ENCODE data around the gene CSNK2A3.

CSNK2A3 gene

DNA sequence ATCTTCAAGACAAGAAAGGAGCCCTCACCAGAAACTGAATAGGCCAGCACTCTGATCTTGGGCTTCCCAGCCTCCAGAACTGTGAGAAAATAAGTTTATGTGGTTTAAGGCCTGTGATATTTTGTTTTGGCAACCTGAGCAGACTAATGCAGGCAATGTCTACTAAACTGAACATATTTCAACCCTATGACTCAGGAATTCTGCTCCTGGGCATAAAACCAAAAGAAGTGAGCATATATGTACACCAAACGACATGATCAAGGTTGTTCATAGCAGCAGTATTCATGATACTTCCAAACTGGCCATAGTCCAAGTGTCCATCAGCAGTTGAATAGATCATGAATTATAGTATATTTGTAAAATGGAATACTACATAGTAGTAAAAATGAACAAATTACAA lies 29.0 kb downstream of the CSNK2A3 start:
- Histone ChIP-seq H3K27ac (ENCODE audit: low read depth, low read length) (no peak overlapping the region), H3K27me3 (ENCODE audit: control insufficient read depth in 5 of 5, insufficient read depth in 4 of 5, low read length in 5 of 5) (no peaks in the 10 kb centered on the region), H3K4me1 (ENCODE audit: control insufficient read depth in 5 of 5, insufficient read depth in 5 of 5, low read length in 5 of 5) (no peaks in the 10 kb centered on the region), H3K9me3 (ENCODE audit: control insufficient read depth in 5 of 5, low read length in 5 of 5) (peaks cover 0 to 10% (median 7%) of the 10 kb centered on the region in 5 donors), H3K36me3 (ENCODE audit: control insufficient read depth in 5 of 5, insufficient read depth in 5 of 5, low read length in 5 of 5) (peaks cover 0 to 10% (median 4%) of the 10 kb centered on the region in 5 donors), H3K4me3 (ENCODE audit: low read depth in 1 of 5, low read length in 5 of 5) (no peak overlapping the region), H3K9ac (ENCODE audit: low read length in 5 of 5) (no peak overlapping the region)

- H3K9me3 ChIP-seq (ENCODE audit: control insufficient read depth in 5 of 5, low read length in 5 of 5) = peaks cover 0 to 10% (median 7%) of the 10 kb centered on the region in 5 donors
- H3K4me1 ChIP-seq (ENCODE audit: control insufficient read depth in 5 of 5, insufficient read depth in 5 of 5, low read length in 5 of 5) = no peaks in the 10 kb centered on the region
- no peak overlapping the region for H3K27ac ChIP-seq (ENCODE audit: low read depth, low read length)
- H3K27me3 ChIP-seq (ENCODE audit: control insufficient read depth in 5 of 5, insufficient read depth in 4 of 5, low read length in 5 of 5) = no peaks in the 10 kb centered on the region
- no peak overlapping the region for H3K9ac ChIP-seq (ENCODE audit: low read length in 5 of 5)
- no peak overlapping the region for H3K4me3 ChIP-seq (ENCODE audit: low read depth in 1 of 5, low read length in 5 of 5)
- H3K36me3 ChIP-seq (ENCODE audit: control insufficient read depth in 5 of 5, insufficient read depth in 5 of 5, low read length in 5 of 5) = peaks cover 0 to 5% (median 3%) of the 10 kb centered on the region in 5 donors
These were observed 30.9 kb downstream of the CSNK2A3 start for GRCh38 chr11:11322101-11322500.

GRCh38 chr11:11320825-11321224 lies 32.2 kb downstream of the CSNK2A3 start:
- Histone ChIP-seq H3K9ac (ENCODE audit: low read length in 5 of 5) (no peak overlapping the region), H3K4me3 (ENCODE audit: low read depth in 1 of 5, low read length in 5 of 5) (no peak overlapping the region), H3K27ac (ENCODE audit: low read depth, low read length) (no peak overlapping the region), H3K27me3 (ENCODE audit: control insufficient read depth in 5 of 5, insufficient read depth in 4 of 5, low read length in 5 of 5) (no peaks in the 10 kb centered on the region), H3K4me1 (ENCODE audit: control insufficient read depth in 5 of 5, insufficient read depth in 5 of 5, low read length in 5 of 5) (no peaks in the 10 kb centered on the region), H3K36me3 (ENCODE audit: control insufficient read depth in 5 of 5, insufficient read depth in 5 of 5, low read length in 5 of 5) (peaks cover 0 to 3% (median 0%) of the 10 kb centered on the region in 5 donors), H3K9me3 (ENCODE audit: control insufficient read depth in 5 of 5, low read length in 5 of 5) (peaks cover 0 to 10% (median 7%) of the 10 kb centered on the region in 5 donors)

- H3K27me3 ChIP-seq (ENCODE audit: control insufficient read depth in 5 of 5, insufficient read depth in 4 of 5, low read length in 5 of 5) = no peaks in the 10 kb centered on the region
- peaks cover 0 to 2% (median 0%) of the 10 kb centered on the region in 5 donors for H3K36me3 ChIP-seq (ENCODE audit: control insufficient read depth in 5 of 5, insufficient read depth in 5 of 5, low read length in 5 of 5)
- peaks cover 0 to 10% (median 7%) of the 10 kb centered on the region in 5 donors for H3K9me3 ChIP-seq (ENCODE audit: control insufficient read depth in 5 of 5, low read length in 5 of 5)
- H3K27ac ChIP-seq (ENCODE audit: low read depth, low read length) = no peak overlapping the region
- H3K9ac ChIP-seq (ENCODE audit: low read length in 5 of 5) = no peak overlapping the region
- H3K4me1 ChIP-seq (ENCODE audit: control insufficient read depth in 5 of 5, insufficient read depth in 5 of 5, low read length in 5 of 5) = peaks cover 0 to 7% (median 3%) of the 10 kb centered on the region in 5 donors
- no peak overlapping the region for H3K4me3 ChIP-seq (ENCODE audit: low read depth in 1 of 5, low read length in 5 of 5)
These were observed 34.1 kb downstream of the CSNK2A3 start for GRCh38 chr11:11318961-11319360.

DNA sequence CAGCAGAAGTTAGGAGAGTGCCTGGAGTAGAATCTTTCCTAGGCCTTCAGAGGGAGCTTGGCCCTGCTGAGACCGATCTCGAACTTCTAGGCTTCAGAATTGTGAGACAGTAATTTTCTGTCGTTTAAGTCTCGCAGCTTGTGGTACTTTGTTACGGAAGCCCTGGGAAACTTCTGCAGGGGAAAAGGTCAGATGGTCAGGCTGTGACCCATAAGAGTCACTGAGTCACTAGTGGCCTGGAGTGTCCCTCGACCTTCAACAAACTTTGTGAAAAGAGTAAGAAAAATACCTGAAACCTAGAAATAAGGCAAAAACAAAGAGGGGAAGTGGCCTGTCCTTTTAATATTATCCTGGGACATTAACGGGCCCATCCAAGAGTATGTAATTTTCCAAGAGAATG lies 34.6 kb downstream of the CSNK2A3 start:
- Histone ChIP-seq H3K9ac (ENCODE audit: low read length in 5 of 5) (no peak overlapping the region), H3K4me3 (ENCODE audit: low read depth in 1 of 5, low read length in 5 of 5) (no peak overlapping the region)

GRCh38 chr11:11316651-11317230 lies 36.3 kb downstream of the CSNK2A3 start:
- H3K27me3 ChIP-seq (ENCODE audit: control insufficient read depth in 5 of 5, insufficient read depth in 4 of 5, low read length in 5 of 5) = no peaks in the 10 kb centered on the region
- no peak overlapping the region for H3K27ac ChIP-seq (ENCODE audit: low read depth, low read length)
- peaks cover 0 to 14% (median 11%) of the 10 kb centered on the region in 5 donors for H3K4me1 ChIP-seq (ENCODE audit: control insufficient read depth in 5 of 5, insufficient read depth in 5 of 5, low read length in 5 of 5)
- no peak overlapping the region for H3K9ac ChIP-seq (ENCODE audit: low read length in 5 of 5)
- no peak overlapping the region for H3K4me3 ChIP-seq (ENCODE audit: low read depth in 1 of 5, low read length in 5 of 5)
- H3K9me3 ChIP-seq (ENCODE audit: control insufficient read depth in 5 of 5, low read length in 5 of 5) = no peaks in the 10 kb centered on the region
- peaks cover 0 to 2% (median 0%) of the 10 kb centered on the region in 5 donors for H3K36me3 ChIP-seq (ENCODE audit: control insufficient read depth in 5 of 5, insufficient read depth in 5 of 5, low read length in 5 of 5)

More for the DNA sequence above, 34.6 kb downstream of the CSNK2A3 start:
- H3K9me3 ChIP-seq (ENCODE audit: control insufficient read depth in 5 of 5, low read length in 5 of 5) = peaks cover 0 to 10% (median 7%) of the 10 kb centered on the region in 5 donors
- peaks cover 0 to 2% (median 0%) of the 10 kb centered on the region in 5 donors for H3K36me3 ChIP-seq (ENCODE audit: control insufficient read depth in 5 of 5, insufficient read depth in 5 of 5, low read length in 5 of 5)
- no peaks in the 10 kb centered on the region for H3K27me3 ChIP-seq (ENCODE audit: control insufficient read depth in 5 of 5, insufficient read depth in 4 of 5, low read length in 5 of 5)
- no peak overlapping the region for H3K27ac ChIP-seq (ENCODE audit: low read depth, low read length)
- peaks cover 0 to 12% (median 8%) of the 10 kb centered on the region in 5 donors for H3K4me1 ChIP-seq (ENCODE audit: control insufficient read depth in 5 of 5, insufficient read depth in 5 of 5, low read length in 5 of 5)

GRCh38 chr11:11313902-11314692 lies 39.0 kb downstream of the CSNK2A3 start:
- H3K4me3 ChIP-seq (ENCODE audit: low read depth in 1 of 5, low read length in 5 of 5) = no peak overlapping the region
- H3K9ac ChIP-seq (ENCODE audit: low read length in 5 of 5) = no peak overlapping the region
- H3K4me1 ChIP-seq (ENCODE audit: control insufficient read depth in 5 of 5, insufficient read depth in 5 of 5, low read length in 5 of 5) = peaks cover 0 to 14% (median 11%) of the 10 kb centered on the region in 5 donors
- H3K27me3 ChIP-seq (ENCODE audit: control insufficient read depth in 5 of 5, insufficient read depth in 4 of 5, low read length in 5 of 5) = no peaks in the 10 kb centered on the region
- H3K9me3 ChIP-seq (ENCODE audit: control insufficient read depth in 5 of 5, low read length in 5 of 5) = no peaks in the 10 kb centered on the region
- H3K36me3 ChIP-seq (ENCODE audit: control insufficient read depth in 5 of 5, insufficient read depth in 5 of 5, low read length in 5 of 5) = peaks cover 0 to 2% (median 0%) of the 10 kb centered on the region in 5 donors
- no peak overlapping the region for H3K27ac ChIP-seq (ENCODE audit: low read depth, low read length)

GRCh38 chr11:11313426-11313825 lies 39.6 kb downstream of the CSNK2A3 start:
- Histone ChIP-seq H3K27ac (ENCODE audit: low read depth, low read length) (no peak overlapping the region), H3K4me1 (ENCODE audit: control insufficient read depth in 5 of 5, insufficient read depth in 5 of 5, low read length in 5 of 5) (peaks cover 0 to 14% (median 11%) of the 10 kb centered on the region in 5 donors), H3K27me3 (ENCODE audit: control insufficient read depth in 5 of 5, insufficient read depth in 4 of 5, low read length in 5 of 5) (no peaks in the 10 kb centered on the region), H3K4me3 (ENCODE audit: low read depth in 1 of 5, low read length in 5 of 5) (no peak overlapping the region), H3K9ac (ENCODE audit: low read length in 5 of 5) (no peak overlapping the region), H3K36me3 (ENCODE audit: control insufficient read depth in 5 of 5, insufficient read depth in 5 of 5, low read length in 5 of 5) (peaks cover 0 to 2% (median 0%) of the 10 kb centered on the region in 5 donors), H3K9me3 (ENCODE audit: control insufficient read depth in 5 of 5, low read length in 5 of 5) (no peaks in the 10 kb centered on the region)

DNA sequence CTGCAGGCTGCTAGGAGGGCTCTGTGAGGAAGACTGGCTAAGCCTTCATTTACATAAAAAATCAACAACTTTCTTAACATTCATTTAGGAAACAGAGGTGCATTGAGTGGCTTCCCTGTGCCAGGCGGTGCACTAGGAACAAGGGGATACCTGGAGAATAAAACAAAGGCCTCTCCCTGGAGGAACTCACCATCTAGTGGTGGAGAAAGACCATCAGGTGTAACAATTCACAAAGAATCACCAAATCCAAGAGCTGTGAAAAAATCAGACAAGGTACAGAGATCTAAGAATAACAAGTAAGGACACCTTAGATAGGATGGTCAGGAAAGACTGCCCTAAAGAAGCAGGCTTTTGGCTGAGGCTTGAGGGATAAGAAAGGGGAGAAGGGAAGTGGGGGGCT lies 40.3 kb downstream of the CSNK2A3 start:
- no peak overlapping the region for H3K9ac ChIP-seq (ENCODE audit: low read length in 5 of 5)
- H3K27me3 ChIP-seq (ENCODE audit: control insufficient read depth in 5 of 5, insufficient read depth in 4 of 5, low read length in 5 of 5) = no peaks in the 10 kb centered on the region
- no peaks in the 10 kb centered on the region for H3K9me3 ChIP-seq (ENCODE audit: control insufficient read depth in 5 of 5, low read length in 5 of 5)
- no peak overlapping the region for H3K27ac ChIP-seq (ENCODE audit: low read depth, low read length)
- H3K36me3 ChIP-seq (ENCODE audit: control insufficient read depth in 5 of 5, insufficient read depth in 5 of 5, low read length in 5 of 5) = peaks cover 0 to 2% (median 0%) of the 10 kb centered on the region in 5 donors
- no peak overlapping the region for H3K4me3 ChIP-seq (ENCODE audit: low read depth in 1 of 5, low read length in 5 of 5)
- peaks cover 0 to 14% (median 11%) of the 10 kb centered on the region in 5 donors for H3K4me1 ChIP-seq (ENCODE audit: control insufficient read depth in 5 of 5, insufficient read depth in 5 of 5, low read length in 5 of 5)

DNA sequence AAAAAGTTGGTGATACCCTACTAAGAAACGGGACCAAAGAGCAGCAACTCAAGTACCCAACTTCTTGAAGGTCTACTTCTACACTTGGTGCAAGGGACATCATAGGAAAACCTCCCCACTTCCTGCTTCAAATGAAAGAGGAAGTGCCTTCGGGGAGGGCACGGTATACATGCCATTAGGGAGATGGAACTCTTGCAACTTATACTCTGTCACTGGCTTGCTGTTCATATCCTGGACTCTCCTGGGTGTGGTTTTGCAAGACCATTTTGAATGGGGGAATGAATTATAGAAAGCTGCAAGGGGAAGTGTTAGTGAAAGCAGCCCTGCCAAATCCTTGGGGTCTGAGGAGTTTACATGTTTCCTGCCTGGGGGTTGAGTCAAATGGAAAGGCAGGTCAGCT lies 41.9 kb downstream of the CSNK2A3 start:
- H3K4me1 ChIP-seq (ENCODE audit: control insufficient read depth in 5 of 5, insufficient read depth in 5 of 5, low read length in 5 of 5) = peaks cover 0 to 14% (median 11%) of the 10 kb centered on the region in 5 donors
- no peak overlapping the region for H3K4me3 ChIP-seq (ENCODE audit: low read depth in 1 of 5, low read length in 5 of 5)
- H3K9me3 ChIP-seq (ENCODE audit: control insufficient read depth in 5 of 5, low read length in 5 of 5) = no peaks in the 10 kb centered on the region
- H3K27me3 ChIP-seq (ENCODE audit: control insufficient read depth in 5 of 5, insufficient read depth in 4 of 5, low read length in 5 of 5) = no peaks in the 10 kb centered on the region
- H3K9ac ChIP-seq (ENCODE audit: low read length in 5 of 5) = no peak overlapping the region
- H3K36me3 ChIP-seq (ENCODE audit: control insufficient read depth in 5 of 5, insufficient read depth in 5 of 5, low read length in 5 of 5) = peaks cover 0 to 2% (median 0%) of the 10 kb centered on the region in 5 donors
- no peak overlapping the region for H3K27ac ChIP-seq (ENCODE audit: low read depth, low read length)
